ENCODE results near the gene NAXE.

NAXE gene

GRCh38 chr1:156547982-156548381 lies 43.6 kb upstream of the NAXE start:
- DNase-seq (ENCODE audit: extremely low spot score) = no peak
- POLR2A ChIA-PET = interaction anchor here (1.7 kb wide), 1 partner anchor 43 kb away, joined by 4 read pairs; the partner anchor contains the start of gene NAXE
- no peak for TF ChIP-seq SP1 (IDR thresholded peaks at IDR 0.05)
- TF ChIP-seq FOXA1 (IDR thresholded peaks at IDR 0.05) = no peak
- TF ChIP-seq CTBP1 (IDR thresholded peaks at IDR 0.05; ENCODE audit: borderline replicate concordance) = no peak
- no peak for TF ChIP-seq ELF4 (IDR thresholded peaks at IDR 0.05)
- TF ChIP-seq TARDBP (IDR thresholded peaks at IDR 0.05) = no peak
- TF ChIP-seq LEF1 (IDR thresholded peaks at IDR 0.05; ENCODE audit: borderline replicate concordance) = no peak
- TF ChIP-seq L3MBTL2 (conservative IDR thresholded peaks at IDR 0.05) = no peak
- CTCF ChIA-PET = no interaction called here

DNA sequence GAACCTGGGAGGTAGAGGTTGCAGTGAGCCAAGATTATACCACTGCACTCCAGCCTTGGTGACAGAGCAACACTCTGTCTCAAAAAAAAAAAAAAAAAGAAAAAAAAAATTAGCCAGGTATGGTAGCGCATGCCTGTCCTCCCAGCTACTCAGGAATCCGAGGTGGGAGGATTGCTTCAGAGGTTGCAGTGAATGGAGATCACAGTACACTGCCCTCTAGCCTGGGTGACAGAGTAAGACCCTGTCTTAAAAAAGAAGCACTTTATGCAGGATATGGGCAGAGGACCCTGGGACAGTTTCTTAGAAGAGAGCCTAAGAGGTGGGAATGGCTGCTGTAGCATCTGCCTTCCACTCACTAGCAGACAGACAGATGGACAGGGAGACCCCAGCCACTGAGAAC lies 42.2 kb upstream of the NAXE start:
- DNase-seq (ENCODE audit: extremely low spot score) = no peak
- no peak for TF ChIP-seq ARNT (IDR thresholded peaks at IDR 0.05)
- TF ChIP-seq FOXK2 (IDR thresholded peaks at IDR 0.05) = no peak
- no peak for TF ChIP-seq LEF1 (IDR thresholded peaks at IDR 0.05; ENCODE audit: borderline replicate concordance)
- no peak for TF ChIP-seq NFRKB (IDR thresholded peaks at IDR 0.05)
- no peak for TF ChIP-seq FOXM1 (IDR thresholded peaks at IDR 0.05; ENCODE audit: borderline replicate concordance)
- TF ChIP-seq PKNOX1 (IDR thresholded peaks at IDR 0.05) = no peak
- TF ChIP-seq SP1 (IDR thresholded peaks at IDR 0.05) = no peak
- TF ChIP-seq L3MBTL2 (conservative IDR thresholded peaks at IDR 0.05) = no peak
- no peak for TF ChIP-seq FOXA1 (IDR thresholded peaks at IDR 0.05)
- no peak for TF ChIP-seq HDGF (IDR thresholded peaks at IDR 0.05; ENCODE audit: borderline replicate concordance)
- TF ChIP-seq ZNF384 (IDR thresholded peaks at IDR 0.05) = no peak
- TF ChIP-seq BHLHE40 (IDR thresholded peaks at IDR 0.05; ENCODE audit: borderline replicate concordance) = no peak
- no peak for TF ChIP-seq SUZ12 (IDR thresholded peaks at IDR 0.05)
- ChIA-PET POLR2A (interaction anchor here (1.7 kb wide), 1 partner anchor 42 kb away, joined by 4 read pairs; the partner anchor contains the start of gene NAXE), CTCF (no interaction called here)

- POLR2A ChIA-PET = no interaction called here
- CTCF ChIA-PET = no interaction called here
- TF ChIP-seq BHLHE40 (IDR thresholded peaks at IDR 0.05; ENCODE audit: borderline replicate concordance) = no peak
- TF ChIP-seq FOXM1 (IDR thresholded peaks at IDR 0.05; ENCODE audit: borderline replicate concordance) = no peak
- TF ChIP-seq ELF4 (IDR thresholded peaks at IDR 0.05) = no peak
- TF ChIP-seq SUZ12 (IDR thresholded peaks at IDR 0.05) = no peak
- TF ChIP-seq TARDBP (IDR thresholded peaks at IDR 0.05) = no peak
- no peak for TF ChIP-seq FOXA1 (IDR thresholded peaks at IDR 0.05)
- TF ChIP-seq PKNOX1 (IDR thresholded peaks at IDR 0.05) = no peak
- no peak for TF ChIP-seq SP1 (IDR thresholded peaks at IDR 0.05)
- no peak for TF ChIP-seq CTBP1 (IDR thresholded peaks at IDR 0.05; ENCODE audit: borderline replicate concordance)
- no peak for TF ChIP-seq FOXK2 (IDR thresholded peaks at IDR 0.05)
- TF ChIP-seq L3MBTL2 (conservative IDR thresholded peaks at IDR 0.05) = no peak
- TF ChIP-seq ZNF384 (IDR thresholded peaks at IDR 0.05) = no peak
- TF ChIP-seq NFRKB (IDR thresholded peaks at IDR 0.05) = no peak
- TF ChIP-seq ARNT (IDR thresholded peaks at IDR 0.05) = no peak
- TF ChIP-seq HDGF (IDR thresholded peaks at IDR 0.05; ENCODE audit: borderline replicate concordance) = no peak
- no peak for TF ChIP-seq LEF1 (IDR thresholded peaks at IDR 0.05; ENCODE audit: borderline replicate concordance)
- DNase-seq (ENCODE audit: extremely low spot score) = no peak
Observed at GRCh38 chr1:156549831-156550230, 41.7 kb upstream of the NAXE start.

DNA sequence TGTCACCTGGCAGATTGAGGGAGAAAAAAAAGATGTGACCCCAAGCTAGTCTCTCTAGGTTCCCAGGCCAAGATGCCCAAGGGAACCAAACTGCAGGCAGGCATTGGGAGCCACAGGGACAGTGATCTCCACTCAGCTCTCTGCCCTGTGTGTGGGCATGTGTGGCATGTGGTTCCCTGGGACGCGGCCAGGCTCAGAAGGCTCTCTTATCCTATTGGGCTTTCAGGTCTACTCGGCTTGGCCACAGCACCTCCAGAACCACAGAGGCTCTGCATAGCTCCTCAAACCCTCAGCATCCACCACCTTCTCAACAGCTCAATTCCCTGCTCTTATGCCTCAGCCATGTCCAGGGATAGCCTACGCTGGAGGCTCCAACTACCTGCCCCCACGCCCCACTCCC lies 41.2 kb upstream of the NAXE start:
- no peak for DNase-seq (ENCODE audit: extremely low spot score)
- ChIA-PET CTCF (no interaction called here), POLR2A (interaction anchor here (1.1 kb wide), 1 partner anchor 12 kb away, joined by 3 read pairs; no protein-coding TSS in a partner anchor)
- no peak for TF ChIP-seq HDGF (IDR thresholded peaks at IDR 0.05; ENCODE audit: borderline replicate concordance)
- no peak for TF ChIP-seq L3MBTL2 (conservative IDR thresholded peaks at IDR 0.05)
- no peak for TF ChIP-seq SP1 (IDR thresholded peaks at IDR 0.05)
- TF ChIP-seq ARNT (IDR thresholded peaks at IDR 0.05) = no peak
- no peak for TF ChIP-seq SUZ12 (IDR thresholded peaks at IDR 0.05)
- no peak for TF ChIP-seq CTBP1 (IDR thresholded peaks at IDR 0.05; ENCODE audit: borderline replicate concordance)
- no peak for TF ChIP-seq PKNOX1 (IDR thresholded peaks at IDR 0.05)
- no peak for TF ChIP-seq ELF4 (IDR thresholded peaks at IDR 0.05)
- no peak for TF ChIP-seq FOXK2 (IDR thresholded peaks at IDR 0.05)

DNA sequence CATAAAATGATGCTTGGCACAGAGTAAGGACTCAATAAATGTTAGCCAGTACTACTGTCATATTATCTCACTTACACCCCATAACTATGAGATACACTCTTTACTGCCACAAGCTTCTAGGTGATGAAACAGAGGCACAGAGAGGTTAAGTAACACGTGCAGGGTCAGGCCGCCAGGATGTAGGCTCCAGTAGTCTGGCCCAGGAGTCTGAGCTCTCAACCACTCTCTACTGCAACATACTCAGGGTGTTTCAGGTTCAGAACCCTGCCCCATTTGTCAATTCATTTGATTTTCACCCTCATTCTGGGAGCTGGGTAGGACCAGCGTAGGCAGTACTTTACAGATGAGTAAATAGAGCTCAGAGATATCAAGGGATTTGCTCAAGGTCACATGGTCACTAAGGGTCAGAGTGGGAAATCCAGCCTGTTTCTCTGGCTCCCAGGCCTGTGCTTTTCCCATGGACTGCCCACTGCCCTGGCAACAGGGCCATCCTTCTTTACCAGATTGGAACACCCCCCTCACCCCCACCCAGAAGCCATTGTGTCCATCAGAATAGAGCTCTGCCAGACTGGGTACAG lies 40.4 kb upstream of the NAXE start:
- CTCF ChIA-PET = interaction anchor here (0.6 to 0.9 kb wide), 2 partner anchors 63 to 71 kb away, joined by 3 read pairs; no protein-coding TSS in a partner anchor
- POLR2A ChIA-PET = interaction anchor here (1.1 kb wide), 1 partner anchor 11 kb away, joined by 3 read pairs; no protein-coding TSS in a partner anchor
- DNase-seq (ENCODE audit: extremely low spot score) = no peak
- TF ChIP-seq TARDBP (IDR thresholded peaks at IDR 0.05) (no peak), SUZ12 (IDR thresholded peaks at IDR 0.05) (no peak), LEF1 (IDR thresholded peaks at IDR 0.05; ENCODE audit: borderline replicate concordance) (no peak), NFRKB (IDR thresholded peaks at IDR 0.05) (no peak), L3MBTL2 (conservative IDR thresholded peaks at IDR 0.05) (no peak), ZNF384 (IDR thresholded peaks at IDR 0.05) (no peak)

DNA sequence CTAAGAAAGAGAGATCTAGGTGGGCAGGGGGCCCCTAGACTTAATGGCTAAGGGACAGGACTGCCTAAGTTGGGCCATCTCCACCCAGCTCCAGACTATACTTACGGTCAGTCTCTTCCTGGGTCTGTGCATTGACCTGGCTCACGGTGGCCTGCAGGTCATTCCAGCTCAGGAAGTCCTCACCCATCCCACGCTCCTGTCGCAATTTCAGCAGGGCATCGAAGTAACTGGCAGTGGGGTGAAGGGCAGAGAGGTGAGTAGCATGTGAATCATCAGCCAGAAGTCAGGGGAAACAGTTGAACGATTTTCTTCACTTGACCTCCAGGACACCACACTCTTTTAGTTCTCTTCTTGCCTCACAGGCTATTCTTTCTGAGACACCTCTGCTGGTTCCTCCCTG lies 39.7 kb upstream of the NAXE start:
- CTCF ChIA-PET = no interaction called here
- POLR2A ChIA-PET = no interaction called here
- TF ChIP-seq ARNT (IDR thresholded peaks at IDR 0.05) (no peak), TARDBP (IDR thresholded peaks at IDR 0.05) (no peak), ZNF384 (IDR thresholded peaks at IDR 0.05) (no peak), FOXA1 (IDR thresholded peaks at IDR 0.05) (no peak), BHLHE40 (IDR thresholded peaks at IDR 0.05; ENCODE audit: borderline replicate concordance) (no peak), HDGF (IDR thresholded peaks at IDR 0.05; ENCODE audit: borderline replicate concordance) (no peak)
- DNase-seq (ENCODE audit: extremely low spot score) = no peak

Data from HEK293T (cell line).